Cardiac muscle cell (in vitro differentiated cells and primary cell): ENCODE results near the gene GRAMD4. TPM values are rescaled to one million over a fixed set of nuclear protein-coding genes. Genes with fewer than 3 reads are reported as not detected.

Experiments used
- DNase-seq, 2 donors: peaks; one replicate each; pipeline versions ENCODE4 v3.0.0 to v3.0.0-alpha.2; 2010 to 2017; ENCODE audit warnings: low read depth in 1 of 2, low spot score in 1 of 2
- H3K27ac ChIP-seq: fragments of 200-600 bp; sonication (generic); 2 replicates; pipeline ENCODE4 v1.5.1; 2016
- H3K27me3 ChIP-seq: fragments of 200-600 bp; sonication (generic); 2 replicates; pipeline ENCODE4 v1.6.0; 2016; ENCODE audit warnings: control low read depth
- H3K36me3 ChIP-seq: fragments of 200-600 bp; sonication (generic); 2 replicates; pipeline ENCODE4 v1.5.1; 2016; ENCODE audit warnings: control low read depth
- H3K4me1 ChIP-seq: fragments of 200-600 bp; sonication (generic); 2 replicates; pipeline ENCODE4 v1.8.1; 2017; ENCODE audit warnings: low read depth, mild to moderate bottlenecking, mixed run types
- H3K4me3 ChIP-seq: fragments of 200-600 bp; sonication (generic); 2 replicates; pipeline ENCODE4 v1.5.1; 2016; ENCODE audit warnings: mild to moderate bottlenecking
- H3K9me3 ChIP-seq: fragments of 200-600 bp; sonication (generic); 2 replicates; pipeline ENCODE4 v1.5.1; 2017; ENCODE audit warnings: low read depth, mild to moderate bottlenecking, control low read depth
- CTCF ChIP-seq: IDR thresholded peaks from 2 replicates; pipeline ENCODE4 v1.5.1; 2012; ENCODE audit warnings: low read depth, mild to moderate bottlenecking, low read length
- polyA plus RNA-seq: library from polyadenylated mRNA; unstranded; fragments of >200 nt; fragmentation: Nextera tagmentation; extraction: Ambion mirVana; gene quantifications from 2 replicates; pipeline ENCODE4 v1.2.1, GENCODE V29; 2016
- total RNA-seq: library from RNA; depleted of rRNA; stranded (reverse); fragments of >200 nt; gene quantifications from 2 replicates; pipeline ENCODE4 v1.2.3, GENCODE V29; 2016

GRAMD4 gene
- total and polyA plus RNA-seq, 2 experiments from 2014 or later, result 49.3 to 51.8 TPM

- Histone ChIP-seq H3K4me3 (no peak overlapping the region), H3K27me3 (no peaks in the 10 kb centered on the region), H3K27ac (peak overlapping the region; percentile 66), H3K4me1 (peaks cover 23% of the 10 kb centered on the region), H3K9me3 (no peaks in the 10 kb centered on the region), H3K36me3 (no peaks in the 10 kb centered on the region)
- peak; percentile 40 to 71 for DNase-seq
- no peak for TF ChIP-seq CTCF
Measured at GRCh38 chr22:46661221-46661851, 41.1 kb downstream of the GRAMD4 start.

DNA sequence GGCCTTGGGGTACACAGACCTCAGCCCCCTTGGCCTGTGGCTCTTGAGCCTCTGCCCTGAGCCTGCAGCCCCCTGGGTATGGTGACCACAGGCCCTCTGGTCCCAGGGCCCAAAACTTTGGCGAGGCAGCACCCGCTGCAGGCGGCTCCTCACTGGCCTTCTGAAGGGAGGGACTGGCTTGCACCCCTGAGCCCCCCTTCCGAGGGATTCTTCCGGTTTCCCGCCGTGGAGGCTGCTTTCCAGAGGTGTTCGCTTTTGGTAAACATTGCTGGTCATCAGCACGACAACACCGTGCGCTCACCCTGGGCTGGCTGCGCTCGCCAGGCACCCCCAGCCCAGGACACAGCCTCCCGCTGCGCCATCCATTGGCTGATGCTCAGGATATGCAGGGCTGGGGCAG lies 42.0 kb downstream of the GRAMD4 start:
- Histone ChIP-seq H3K4me1 (peaks cover 23% of the 10 kb centered on the region), H3K27me3 (no peaks in the 10 kb centered on the region), H3K4me3 (no peak overlapping the region), H3K36me3 (peaks cover 4% of the 10 kb centered on the region), H3K27ac (no peak overlapping the region), H3K9me3 (no peaks in the 10 kb centered on the region)
- DNase-seq, result no peak
- no peak for TF ChIP-seq CTCF

- no peaks in the 10 kb centered on the region for H3K27me3 ChIP-seq
- no peak for TF ChIP-seq CTCF
- DNase-seq, result no peak
- peaks cover 11% of the 10 kb centered on the region for H3K36me3 ChIP-seq
- peaks cover 23% of the 10 kb centered on the region for H3K4me1 ChIP-seq
- H3K4me3 ChIP-seq, result no peak overlapping the region
- H3K9me3 ChIP-seq, result no peaks in the 10 kb centered on the region
- peak overlapping the region; percentile 71 for H3K27ac ChIP-seq
Measured at GRCh38 chr22:46663001-46663400, 42.8 kb downstream of the GRAMD4 start.

GRCh38 chr22:46663436-46664100 lies 43.4 kb downstream of the GRAMD4 start:
- no peak for DNase-seq
- no peak overlapping the region for H3K4me3 ChIP-seq
- TF ChIP-seq CTCF, result no peak
- no peaks in the 10 kb centered on the region for H3K27me3 ChIP-seq
- H3K9me3 ChIP-seq, result no peaks in the 10 kb centered on the region
- peaks cover 15% of the 10 kb centered on the region for H3K36me3 ChIP-seq
- H3K27ac ChIP-seq, result peak overlapping the region; percentile 71
- H3K4me1 ChIP-seq, result peaks cover 23% of the 10 kb centered on the region

GRCh38 chr22:46664301-46664855 lies 44.2 kb downstream of the GRAMD4 start:
- no peaks in the 10 kb centered on the region for H3K9me3 ChIP-seq
- H3K4me1 ChIP-seq, result peaks cover 23% of the 10 kb centered on the region
- H3K4me3 ChIP-seq, result no peak overlapping the region
- DNase-seq, result no peak
- no peak for TF ChIP-seq CTCF
- no peak overlapping the region for H3K27ac ChIP-seq
- peaks cover 19% of the 10 kb centered on the region for H3K36me3 ChIP-seq
- H3K27me3 ChIP-seq, result no peaks in the 10 kb centered on the region
